ENCODE measurements around the gene ATXN1.

Gene ATXN1

GRCh38 chr6:16736856-16737775 lies 24.1 kb downstream of the ATXN1 start:
- TF ChIP-seq GATA1 (IDR thresholded peaks at IDR 0.05; ENCODE audit: low read depth, low read length) (no peak), POLR2A (IDR thresholded peaks at IDR 0.05; ENCODE audit: low read length) (no peak)
- no peak for DNase-seq

- no peak for DNase-seq
- TF ChIP-seq POLR2A (IDR thresholded peaks at IDR 0.05; ENCODE audit: low read length) (no peak), GATA1 (IDR thresholded peaks at IDR 0.05; ENCODE audit: low read depth, low read length) (no peak)
Observed at GRCh38 chr6:16735014-16735413, 26.2 kb downstream of the ATXN1 start.

- TF ChIP-seq POLR2A (IDR thresholded peaks at IDR 0.05; ENCODE audit: low read length) (no peak), GATA1 (IDR thresholded peaks at IDR 0.05; ENCODE audit: low read depth, low read length) (no peak)
Observed at GRCh38 chr6:16733085-16733484, 28.2 kb downstream of the ATXN1 start.

GRCh38 chr6:16731478-16732051 lies 29.7 kb downstream of the ATXN1 start:
- no peak for TF ChIP-seq POLR2A (IDR thresholded peaks at IDR 0.05; ENCODE audit: low read length)
- no peak for TF ChIP-seq GATA1 (IDR thresholded peaks at IDR 0.05; ENCODE audit: low read depth, low read length)
- DNase-seq, result no peak

More at GRCh38 chr6:16733085-16733484, 28.2 kb downstream of the ATXN1 start:
- no peak for DNase-seq

GRCh38 chr6:16730738-16731477 lies 30.4 kb downstream of the ATXN1 start:
- TF ChIP-seq GATA1 (IDR thresholded peaks at IDR 0.05; ENCODE audit: low read depth, low read length) (no peak), POLR2A (IDR thresholded peaks at IDR 0.05; ENCODE audit: low read length) (no peak)
- no peak for DNase-seq

GRCh38 chr6:16729744-16730143 lies 31.5 kb downstream of the ATXN1 start:
- TF ChIP-seq GATA1 (IDR thresholded peaks at IDR 0.05; ENCODE audit: low read depth, low read length), result no peak
- no peak for TF ChIP-seq POLR2A (IDR thresholded peaks at IDR 0.05; ENCODE audit: low read length)
- no peak for DNase-seq

GRCh38 chr6:16729183-16729691 lies 32.0 kb downstream of the ATXN1 start:
- no peak for TF ChIP-seq GATA1 (IDR thresholded peaks at IDR 0.05; ENCODE audit: low read depth, low read length)
- TF ChIP-seq POLR2A (IDR thresholded peaks at IDR 0.05; ENCODE audit: low read length), result no peak
- no peak for DNase-seq

- no peak for TF ChIP-seq GATA1 (IDR thresholded peaks at IDR 0.05; ENCODE audit: low read depth, low read length)
- TF ChIP-seq POLR2A (IDR thresholded peaks at IDR 0.05; ENCODE audit: low read length), result no peak
- DNase-seq, result no peak
Observed at GRCh38 chr6:16728513-16729182, 32.6 kb downstream of the ATXN1 start.

GRCh38 chr6:16727996-16728395 lies 33.3 kb downstream of the ATXN1 start:
- TF ChIP-seq POLR2A (IDR thresholded peaks at IDR 0.05; ENCODE audit: low read length) (no peak), GATA1 (IDR thresholded peaks at IDR 0.05; ENCODE audit: low read depth, low read length) (no peak)
- no peak for DNase-seq

GRCh38 chr6:16725145-16725864 lies 36.0 kb downstream of the ATXN1 start:
- DNase-seq, result no peak
- TF ChIP-seq POLR2A (IDR thresholded peaks at IDR 0.05; ENCODE audit: low read length), result no peak
- no peak for TF ChIP-seq GATA1 (IDR thresholded peaks at IDR 0.05; ENCODE audit: low read depth, low read length)

- no peak for DNase-seq
- TF ChIP-seq GATA1 (IDR thresholded peaks at IDR 0.05; ENCODE audit: low read depth, low read length) (no peak), POLR2A (IDR thresholded peaks at IDR 0.05; ENCODE audit: low read length) (no peak)
Observed at GRCh38 chr6:16723826-16724225, 37.4 kb downstream of the ATXN1 start.

- DNase-seq, result no peak
- no peak for TF ChIP-seq POLR2A (IDR thresholded peaks at IDR 0.05; ENCODE audit: low read length)
- TF ChIP-seq GATA1 (IDR thresholded peaks at IDR 0.05; ENCODE audit: low read depth, low read length), result no peak
Observed at GRCh38 chr6:16723402-16723801, 37.9 kb downstream of the ATXN1 start.

- TF ChIP-seq POLR2A (IDR thresholded peaks at IDR 0.05; ENCODE audit: low read length) (no peak), GATA1 (IDR thresholded peaks at IDR 0.05; ENCODE audit: low read depth, low read length) (no peak)
- no peak for DNase-seq
Observed at GRCh38 chr6:16722630-16723029, 38.6 kb downstream of the ATXN1 start.
